Measurements from ENCODE around the gene COX8C.
"Not testable (repeated sequence)": the region's sequence is repeated elsewhere in the genome, so short reads cannot be mapped to it uniquely, and the experiment has no call there.

The COX8C gene

DNA sequence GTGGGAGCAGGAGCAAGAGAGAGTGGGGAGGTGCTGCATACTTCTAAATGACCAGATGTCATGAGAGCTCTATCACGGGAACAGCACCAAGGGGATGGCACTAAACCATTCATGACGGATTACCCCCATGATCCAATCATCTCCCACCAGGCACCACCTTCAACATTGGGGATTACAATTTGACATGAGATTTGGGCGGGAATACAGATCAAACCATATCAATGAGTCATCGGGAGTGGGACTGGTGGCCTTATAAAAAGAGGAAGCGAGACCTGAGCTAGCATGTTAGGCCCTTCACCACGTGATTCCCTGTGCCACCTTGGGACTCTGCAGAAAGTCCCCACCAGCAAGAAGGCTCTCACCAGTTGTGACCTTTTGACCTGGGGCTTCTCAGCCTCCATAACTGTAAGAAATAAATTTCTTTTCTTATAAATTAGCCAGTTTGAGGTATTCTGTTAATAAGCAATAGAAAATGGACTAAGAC, 28.7 kb downstream of the COX8C start:
- DNase-seq = no peak

DNA sequence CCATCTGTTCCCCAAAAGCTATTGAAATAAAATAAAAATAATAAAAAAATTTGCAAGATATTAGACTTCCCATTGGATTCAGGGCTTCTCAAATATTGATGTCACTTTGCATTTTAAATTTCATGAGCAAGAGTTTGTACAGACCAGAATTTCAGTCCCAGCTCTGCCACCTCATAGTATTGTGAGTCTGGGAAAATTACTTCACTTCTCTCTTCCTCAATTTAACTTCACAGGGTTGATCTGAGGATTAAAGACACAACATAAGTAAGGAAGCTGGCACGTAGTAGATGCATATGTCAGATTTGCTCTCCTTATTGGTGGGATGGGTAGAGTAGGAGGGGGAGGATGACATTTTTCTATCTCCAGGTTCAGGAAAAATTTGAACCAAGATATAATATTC, 32.8 kb downstream of the COX8C start:
- DNase-seq = no peak

DNA sequence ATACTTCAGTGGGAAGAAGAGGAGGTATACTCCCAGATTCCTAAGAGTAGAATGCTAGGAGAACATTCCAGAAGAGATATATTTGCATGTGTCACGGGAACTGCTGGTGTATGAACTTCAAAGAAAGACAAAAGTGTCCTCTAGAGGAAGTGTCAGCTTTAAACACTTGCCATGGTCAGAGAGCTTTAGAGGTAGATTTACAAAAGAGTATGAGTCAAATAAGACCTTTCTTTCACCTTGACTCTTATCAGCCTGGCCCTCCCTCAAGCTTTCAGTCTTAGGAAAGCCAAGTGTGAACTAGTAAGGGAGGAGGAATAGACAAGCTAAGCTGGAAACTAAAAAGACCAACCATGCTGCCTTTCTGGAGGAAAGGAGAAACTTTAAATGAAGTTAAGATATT, 34.7 kb downstream of the COX8C start:
- no peak for DNase-seq

DNA sequence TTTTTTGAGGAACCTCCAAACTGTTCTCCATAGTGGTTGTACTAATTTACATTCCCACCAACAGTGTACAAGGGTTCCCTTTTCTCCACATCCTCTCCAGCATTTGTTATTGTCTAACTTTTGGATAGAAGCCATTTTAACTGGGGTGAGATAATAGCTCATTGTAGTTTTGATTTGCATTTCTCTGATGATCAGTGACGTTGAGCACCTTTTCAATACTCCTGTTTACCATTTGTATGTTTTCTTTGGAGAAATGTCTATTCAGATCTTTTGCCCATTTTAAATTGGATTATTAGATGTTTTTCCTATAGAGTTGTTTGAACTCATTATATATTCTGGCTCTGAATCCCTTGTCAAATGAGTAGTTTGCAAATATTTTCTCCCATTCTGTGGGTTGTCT, 37.3 kb downstream of the COX8C start:
- DNase-seq = not testable (repeated sequence)

DNA sequence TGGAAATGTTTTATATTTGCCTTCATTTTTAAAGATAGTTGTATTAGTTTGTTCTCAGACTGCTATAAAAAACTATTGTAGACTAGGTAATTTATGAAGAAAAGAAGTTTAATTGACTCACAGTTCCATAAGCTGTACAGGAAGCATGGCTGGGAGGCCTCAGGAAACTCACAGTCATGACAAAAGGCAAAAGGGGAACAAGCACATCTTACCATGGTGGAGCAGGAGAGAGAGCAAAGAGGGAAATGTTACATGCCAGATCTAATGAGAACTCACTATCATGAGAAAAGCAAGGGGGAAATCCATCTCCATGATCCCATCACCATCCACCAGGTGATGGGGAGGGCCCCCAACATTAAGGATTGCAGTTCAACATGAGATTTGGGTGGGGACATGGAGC, 48.2 kb downstream of the COX8C start:
- DNase-seq = no peak

DNA sequence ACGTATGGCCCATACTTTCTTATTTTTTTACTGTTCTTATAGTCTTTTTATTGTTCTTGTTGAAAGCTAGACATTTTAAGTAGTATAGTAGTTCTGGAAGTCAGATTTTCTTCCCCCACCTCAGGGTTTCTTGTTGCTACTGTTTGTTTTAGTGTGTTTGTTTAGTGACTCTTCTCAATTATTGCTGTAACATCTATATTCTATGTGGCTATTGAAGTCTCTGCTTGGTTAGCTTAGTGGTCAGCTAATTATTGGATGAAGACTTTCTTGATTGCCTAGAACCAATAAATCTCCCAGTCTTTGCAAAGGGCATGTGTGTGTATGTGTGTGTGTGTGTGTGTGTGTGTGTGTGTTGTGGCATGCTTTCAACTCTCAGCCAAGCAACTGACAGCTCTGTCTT, 49.5 kb downstream of the COX8C start:
- DNase-seq = no peak
